HCT116 (cell line): ENCODE results near the gene ANXA7. TPM values are rescaled to one million over a fixed set of nuclear protein-coding genes. Genes with fewer than 3 reads are reported as not detected.

Source experiments
- ATAC-seq: fragments of 200-7000 bp; cut with Tn5 transposase; 2 replicates; pipeline ENCODE4 v1.9.1; 2020; ENCODE audit warnings: mild to moderate bottlenecking, moderate library complexity
- BruUV-seq: library from RNA; stranded (reverse); fragments of 400-500 nt; replicated peaks from 2 replicates; lab custom pipeline; 2021; lab: Mats Ljungman, UMichigan
- CTCF ChIA-PET: fragments of 300-600 bp; sonication (Branson Sonifier 250); formaldehyde crosslinking; loops from one replicate; lab custom pipeline; 2021; ENCODE audit warnings: antibody characterized with exemption; lab: Charles Lee
- POLR2A ChIA-PET: fragments of 300-600, 350-600 bp; sonication (Branson Sonifier 250); formaldehyde crosslinking; loops from one replicate; lab custom pipeline; 2021; ENCODE audit warnings: antibody characterized with exemption; lab: Charles Lee
- RAD21 ChIA-PET, 2 experiments: fragments of 300-600 bp; sonication (Branson Sonifier 250); formaldehyde crosslinking; loops; one replicate each; lab custom pipeline; 2023; ENCODE audit warnings: low total read pairs in 2 of 2; ENCODE audit not compliant: uncharacterized antibody in 2 of 2, unreplicated experiment in 2 of 2, low non-redundant PET in 1 of 2; lab: Charles Lee
- DNase-seq: peaks from one replicate; pipeline ENCODE4 v3.0.0-alpha.2; 2010; ENCODE audit warnings: low read depth, low spot score
- H2AFZ ChIP-seq: fragments of 200-600 bp; shearing (Covaris generic), sonication (generic); 2 replicates; pipeline ENCODE4 v1.6.1; 2017; ENCODE audit warnings: low read depth, mixed run types, mixed read lengths, antibody characterized with exemption, low read length; ENCODE audit not compliant: poor library complexity, severe bottlenecking
- H3K27ac ChIP-seq: 2 replicates; pipeline ENCODE4 v1.5.1; 2012; ENCODE audit warnings: low read depth, low read length
- H3K27me3 ChIP-seq: fragments of 200-600 bp; sonication (generic); 2 replicates; pipeline ENCODE4 v1.6.1; 2016; ENCODE audit warnings: mixed run types, low read length, mixed read lengths; ENCODE audit not compliant: insufficient read depth
- H3K36me3 ChIP-seq, 2 experiments: fragments of 200-500 bp in 1 of 2; fragments of 200-600 bp in 1 of 2; sonication (Bioruptor generic) in 1 of 2; sonication (generic) in 1 of 2; 2 replicates each; pipeline versions ENCODE4 v1.5.1 to v1.6.1; 2014 to 2016; ENCODE audit warnings: low read length in 2 of 2, inconsistent platforms in 1 of 2, mixed read lengths in 1 of 2, mixed run types in 1 of 2; ENCODE audit not compliant: insufficient read depth in 2 of 2, control insufficient read depth in 1 of 2
- H3K4me1 ChIP-seq, 2 experiments: fragments of 200-600 bp in 1 of 2; sonication (generic) in 1 of 2; 2 replicates each; pipeline versions ENCODE4 v1.5.1 to v1.6.1; 2012 to 2017; ENCODE audit warnings: low read length in 2 of 2, inconsistent platforms in 1 of 2, mild to moderate bottlenecking in 1 of 2, mixed read lengths in 1 of 2, mixed run types in 1 of 2, moderate library complexity in 1 of 2; ENCODE audit not compliant: insufficient read depth in 2 of 2, control insufficient read depth in 1 of 2
- H3K4me2 ChIP-seq: fragments of 200-600 bp; sonication (generic); 2 replicates; pipeline ENCODE4 v1.6.1; 2017; ENCODE audit warnings: mixed run types, low read length, mixed read lengths
- H3K4me3 ChIP-seq, 2 experiments: fragments of 200-600 bp in 1 of 2; sonication (generic) in 1 of 2; replicated peaks in 1 of 2; 2 replicates each; pipeline ENCODE4 v1.5.1; 2011 to 2016; ENCODE audit warnings: low read length in 2 of 2, control low read depth in 1 of 2, low read depth in 1 of 2, mild to moderate bottlenecking in 1 of 2, mixed read lengths in 1 of 2, mixed run types in 1 of 2
- H3K79me2 ChIP-seq: fragments of 200-600 bp; sonication (generic); 2 replicates; pipeline ENCODE4 v1.6.1; 2017; ENCODE audit warnings: mild to moderate bottlenecking, mixed run types, low read length, moderate library complexity, mixed read lengths; ENCODE audit not compliant: insufficient read depth
- H3K9ac ChIP-seq: fragments of 200-600 bp; sonication (generic); 2 replicates; pipeline ENCODE4 v1.6.1; 2016; ENCODE audit warnings: low read length, mixed read lengths
- H3K9me2 ChIP-seq: fragments of 200-600 bp; sonication (generic), shearing (Covaris generic); 2 replicates; pipeline ENCODE4 v1.6.1; 2017; ENCODE audit warnings: mixed run types, mild to moderate bottlenecking, moderate library complexity; ENCODE audit not compliant: insufficient read depth
- H3K9me3 ChIP-seq, 2 experiments: fragments of 200-500 bp in 1 of 2; fragments of 200-600 bp in 1 of 2; sonication (Bioruptor generic) in 1 of 2; sonication (generic) in 1 of 2; 2 replicates each; pipeline ENCODE4 v1.6.1; 2014 to 2017; ENCODE audit warnings: low read length in 2 of 2, mixed read lengths in 2 of 2, inconsistent platforms in 1 of 2, low read depth in 1 of 2, mild to moderate bottlenecking in 1 of 2, mixed run types in 1 of 2, moderate library complexity in 1 of 2; ENCODE audit not compliant: control insufficient read depth in 1 of 2, insufficient read depth in 1 of 2
- H4K20me1 ChIP-seq: fragments of 200-600 bp; sonication (generic), shearing (Covaris generic); 2 replicates; pipeline ENCODE4 v1.6.1; 2017; ENCODE audit warnings: mixed run types, mild to moderate bottlenecking, moderate library complexity; ENCODE audit not compliant: insufficient read depth
- CEBPB ChIP-seq: IDR thresholded peaks from 2 replicates; pipeline ENCODE4 v1.6.1; 2012; ENCODE audit warnings: low read depth
- CTCF ChIP-seq, 3 experiments: fragments of 200-600 bp in 1 of 3; sonication (generic) in 1 of 3; IDR thresholded peaks in 2 of 3; conservative IDR thresholded peaks in 1 of 3; 2 replicates each; pipeline ENCODE4 v1.5.1; 2012 to 2017; ENCODE audit warnings: low read depth in 2 of 3, low read length in 2 of 3, antibody characterized with exemption in 1 of 3, borderline replicate concordance in 1 of 3, control low read depth in 1 of 3, mild to moderate bottlenecking in 1 of 3, mixed read lengths in 1 of 3, mixed run types in 1 of 3, moderate library complexity in 1 of 3; ENCODE audit not compliant: insufficient read depth in 1 of 3
- EGR1 ChIP-seq: IDR thresholded peaks from 2 replicates; pipeline ENCODE4 v1.6.1; 2012; ENCODE audit warnings: low read depth
- EZH2 ChIP-seq: fragments of 200-600 bp; sonication (generic); IDR thresholded peaks from 2 replicates; pipeline ENCODE4 v1.6.1; 2017; ENCODE audit warnings: antibody characterized with exemption, mixed run types
- JUND ChIP-seq: IDR thresholded peaks from 2 replicates; pipeline ENCODE4 v1.6.1; 2012
- MAX ChIP-seq: IDR thresholded peaks from 2 replicates; pipeline ENCODE4 v1.6.1; 2012
- POLR2A ChIP-seq: IDR thresholded peaks from 2 replicates; pipeline ENCODE4 v1.7.0; 2011; ENCODE audit warnings: borderline replicate concordance; ENCODE audit not compliant: insufficient read depth, insufficient read length; ENCODE audit errors: extremely low read depth
- RAD21 ChIP-seq: IDR thresholded peaks from 2 replicates; pipeline ENCODE4 v1.6.1; 2012; ENCODE audit warnings: low read depth, mild to moderate bottlenecking
- SRF ChIP-seq: IDR thresholded peaks from 2 replicates; pipeline ENCODE4 v1.6.1; 2012; ENCODE audit warnings: low read depth
- YY1 ChIP-seq: IDR thresholded peaks from 2 replicates; pipeline ENCODE4 v1.6.1; 2011; ENCODE audit warnings: low read length, low read depth, moderate library complexity, mild to moderate bottlenecking; ENCODE audit not compliant: insufficient replicate concordance; ENCODE audit errors: extremely low read depth
- ZFX ChIP-seq: fragments of 450-650 bp; IDR thresholded peaks from 2 replicates; pipeline ENCODE4 v1.6.1; 2017
- intact Hi-C: fragments of 100-400 bp; cut with micrococcal nuclease; formaldehyde crosslinking; loops from 2 replicates; pipeline ENCODE4 v1.10.0; 2022
- total RNA-seq: library from RNA; stranded (reverse); gene quantifications from one replicate; pipeline ENCODE4 v1.2.1, GENCODE V29; 2021; ENCODE audit not compliant: unreplicated experiment

ANXA7 gene
- total RNA-seq, 1 experiment from 2014 or later = 105 TPM

- no peak overlapping the region for H2AFZ ChIP-seq
- no peaks in the 10 kb centered on the region for H3K9me2 ChIP-seq
- ChIA-PET POLR2A (no interaction called here), RAD21 (no interaction called here), CTCF (no interaction called here)
- no peaks in the 10 kb centered on the region for H4K20me1 ChIP-seq
- intact Hi-C loops = no loop called here
- ATAC-seq (no peak), DNase-seq (no peak)
- H3K27ac ChIP-seq = no peak overlapping the region
- H3K4me1 ChIP-seq = no peaks in the 10 kb centered on the region
- no peak overlapping the region for H3K4me2 ChIP-seq
- H3K9me3 ChIP-seq = no peaks in the 10 kb centered on the region
- H3K9ac ChIP-seq = no peak overlapping the region
- no peaks in the 10 kb centered on the region for H3K79me2 ChIP-seq
- no peak for TF ChIP-seq JUND
- TF ChIP-seq CTCF (IDR thresholded peaks at IDR 0.05 in 2 of 3, conservative IDR thresholded peaks at IDR 0.05 in 1 of 3; ENCODE audit: borderline replicate concordance in 1 of 3, insufficient read depth in 1 of 3, low read depth in 2 of 3, low read length in 2 of 3) = no peak
- TF ChIP-seq EZH2 = no peak
- no peaks in the 10 kb centered on the region for H3K27me3 ChIP-seq
- no peak overlapping the region for H3K4me3 ChIP-seq
- H3K36me3 ChIP-seq = peaks cover 0 to 13% of the 10 kb centered on the region in 2 experiments; a peak in 2 of 4 replicates
- BruUV-seq = no TSS peak
These were observed 47.2 kb downstream of the ANXA7 start for GRCh38 chr10:73366381-73367298.

GRCh38 chr10:73364964-73365363, 48.9 kb downstream of the ANXA7 start:
- Histone ChIP-seq H3K27me3 (no peaks in the 10 kb centered on the region), H3K4me2 (no peak overlapping the region), H3K9me2 (no peaks in the 10 kb centered on the region), H2AFZ (no peak overlapping the region), H3K9me3 (no peaks in the 10 kb centered on the region), H3K4me1 (no peaks in the 10 kb centered on the region), H3K4me3 (no peak overlapping the region), H3K36me3 (peaks cover 0 to 13% of the 10 kb centered on the region in 2 experiments; a peak in 2 of 4 replicates), H3K79me2 (no peaks in the 10 kb centered on the region), H3K27ac (no peak overlapping the region), H4K20me1 (no peaks in the 10 kb centered on the region), H3K9ac (no peak overlapping the region)
- BruUV-seq = no TSS peak
- POLR2A ChIA-PET = no interaction called here
- CTCF ChIA-PET = no interaction called here
- RAD21 ChIA-PET = no interaction called here
- ATAC-seq = no peak
- no peak for DNase-seq
- intact Hi-C loops = no loop called here
- no peak for TF ChIP-seq YY1
- TF ChIP-seq ZFX = no peak
- TF ChIP-seq RAD21 = no peak
- no peak for TF ChIP-seq CTCF (IDR thresholded peaks at IDR 0.05 in 2 of 3, conservative IDR thresholded peaks at IDR 0.05 in 1 of 3; ENCODE audit: borderline replicate concordance in 1 of 3, insufficient read depth in 1 of 3, low read depth in 2 of 3, low read length in 2 of 3)
- no peak for TF ChIP-seq SRF
- no peak for TF ChIP-seq EZH2
- TF ChIP-seq POLR2A = no peak
- no peak for TF ChIP-seq CEBPB
- no peak for TF ChIP-seq JUND
- TF ChIP-seq EGR1 = no peak
- no peak for TF ChIP-seq MAX
